ENCODE data around the gene MTSS2. TPM values are rescaled to one million over a fixed set of nuclear protein-coding genes. Genes with fewer than 3 reads are reported as not detected.

The MTSS2 gene
- total RNA-seq, 1 experiment from 2014 or later: 27.1 TPM

DNA sequence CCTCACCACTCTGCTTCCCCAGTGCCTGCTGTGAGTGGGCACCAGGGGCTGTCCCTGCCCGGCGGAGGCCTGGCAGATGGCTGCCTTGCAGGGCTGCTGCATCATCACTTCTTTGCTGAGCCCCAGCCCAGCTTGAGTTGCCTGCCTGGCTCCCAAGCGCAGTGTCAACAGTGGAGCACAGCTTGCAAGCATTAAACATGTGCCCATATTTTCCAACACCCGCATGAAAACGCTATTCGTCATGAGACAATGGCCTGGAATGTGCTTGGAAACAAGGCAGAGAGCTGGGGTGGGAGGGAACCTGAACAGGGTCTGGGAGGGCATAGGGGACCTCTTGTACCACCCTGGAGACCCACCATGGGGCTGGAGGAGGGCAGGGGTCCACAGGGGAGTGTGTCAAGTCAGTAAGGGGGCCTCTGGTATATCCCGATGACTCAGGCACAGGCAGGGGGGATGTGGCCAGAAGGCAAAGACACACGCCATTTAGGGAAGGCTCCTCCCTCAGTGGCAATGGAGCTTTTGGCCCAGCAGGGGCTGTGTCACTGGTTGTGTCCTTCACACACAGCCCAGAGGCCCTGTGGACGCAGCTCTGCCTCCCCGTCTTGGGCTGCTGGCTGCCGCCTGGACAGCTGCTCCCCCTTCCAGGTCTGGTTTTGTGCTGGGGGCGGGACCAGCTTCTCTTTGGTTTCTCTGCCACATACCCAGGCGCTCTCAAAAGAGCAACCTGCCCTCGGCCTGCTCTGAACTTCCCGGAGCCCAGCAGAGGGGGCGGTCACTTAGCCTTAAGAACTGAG is 17.4 kb upstream of the MTSS2 start:
- intact Hi-C loops (cut with micrococcal nuclease; ENCODE audit: unreplicated experiment): no loop called here
- Mint-ChIP-seq H3K9me3 (ENCODE audit: low read depth, unreplicated experiment) (no peaks in the 10 kb centered on the region), H3K27ac (ENCODE audit: unreplicated experiment) (no peak overlapping the region), H3K27me3 (ENCODE audit: unreplicated experiment) (no peaks in the 10 kb centered on the region), H3K4me3 (ENCODE audit: low read depth, unreplicated experiment) (no peak overlapping the region), H3K4me1 (ENCODE audit: low read depth, unreplicated experiment) (peaks cover 31% of the 10 kb centered on the region), H3K36me3 (ENCODE audit: insufficient read depth, unreplicated experiment) (peaks cover 23% of the 10 kb centered on the region)
- TF ChIP-seq, protein P1, sequence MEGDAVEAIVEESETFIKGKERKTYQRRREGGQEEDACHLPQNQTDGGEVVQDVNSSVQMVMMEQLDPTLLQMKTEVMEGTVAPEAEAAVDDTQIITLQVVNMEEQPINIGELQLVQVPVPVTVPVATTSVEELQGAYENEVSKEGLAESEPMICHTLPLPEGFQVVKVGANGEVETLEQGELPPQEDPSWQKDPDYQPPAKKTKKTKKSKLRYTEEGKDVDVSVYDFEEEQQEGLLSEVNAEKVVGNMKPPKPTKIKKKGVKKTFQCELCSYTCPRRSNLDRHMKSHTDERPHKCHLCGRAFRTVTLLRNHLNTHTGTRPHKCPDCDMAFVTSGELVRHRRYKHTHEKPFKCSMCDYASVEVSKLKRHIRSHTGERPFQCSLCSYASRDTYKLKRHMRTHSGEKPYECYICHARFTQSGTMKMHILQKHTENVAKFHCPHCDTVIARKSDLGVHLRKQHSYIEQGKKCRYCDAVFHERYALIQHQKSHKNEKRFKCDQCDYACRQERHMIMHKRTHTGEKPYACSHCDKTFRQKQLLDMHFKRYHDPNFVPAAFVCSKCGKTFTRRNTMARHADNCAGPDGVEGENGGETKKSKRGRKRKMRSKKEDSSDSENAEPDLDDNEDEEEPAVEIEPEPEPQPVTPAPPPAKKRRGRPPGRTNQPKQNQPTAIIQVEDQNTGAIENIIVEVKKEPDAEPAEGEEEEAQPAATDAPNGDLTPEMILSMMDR (IDR thresholded peaks at IDR 0.05; ENCODE audit: unreplicated experiment): no peak
- DNase-seq: no peak
- BruUV-seq (replicated peaks): no TSS peak
- CTCF ChIA-PET: interaction anchor here (0.6 kb wide), 1 partner anchor 1512 kb away, joined by 4 read pairs; no protein-coding TSS in a partner anchor

DNA sequence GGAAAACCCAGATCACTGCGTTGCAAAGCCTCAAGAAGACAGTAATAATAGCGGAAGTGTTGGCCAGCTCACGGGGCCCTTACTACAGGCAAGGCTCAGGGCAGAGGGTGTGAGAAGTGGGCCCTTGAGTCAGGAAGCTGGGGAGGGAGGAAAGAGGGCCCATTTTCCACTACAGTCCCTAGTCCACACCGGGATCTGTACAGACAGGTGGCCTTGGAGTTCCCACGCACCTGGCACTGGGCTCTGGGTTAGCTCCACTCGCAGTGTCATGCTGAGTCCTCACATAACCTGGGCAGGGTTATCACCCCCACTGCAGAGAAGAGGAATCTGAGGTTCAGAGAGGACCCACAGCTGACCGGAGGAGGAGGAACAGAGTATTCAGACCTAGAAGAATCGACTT is 16.8 kb upstream of the MTSS2 start:
- DNase-seq: no peak
- H3K27me3 Mint-ChIP-seq (ENCODE audit: unreplicated experiment): no peaks in the 10 kb centered on the region
- H3K9me3 Mint-ChIP-seq (ENCODE audit: low read depth, unreplicated experiment): no peaks in the 10 kb centered on the region
- CTCF ChIA-PET: no interaction called here
- TF ChIP-seq, protein P1 (IDR thresholded peaks at IDR 0.05; ENCODE audit: unreplicated experiment): no peak
- no peak overlapping the region for H3K4me3 Mint-ChIP-seq (ENCODE audit: low read depth, unreplicated experiment)
- intact Hi-C loops (cut with micrococcal nuclease; ENCODE audit: unreplicated experiment): no loop called here
- H3K4me1 Mint-ChIP-seq (ENCODE audit: low read depth, unreplicated experiment): peaks cover 25% of the 10 kb centered on the region
- no TSS peak for BruUV-seq (replicated peaks)
- H3K27ac Mint-ChIP-seq (ENCODE audit: unreplicated experiment): no peak overlapping the region
- peaks cover 23% of the 10 kb centered on the region for H3K36me3 Mint-ChIP-seq (ENCODE audit: insufficient read depth, unreplicated experiment)

DNA sequence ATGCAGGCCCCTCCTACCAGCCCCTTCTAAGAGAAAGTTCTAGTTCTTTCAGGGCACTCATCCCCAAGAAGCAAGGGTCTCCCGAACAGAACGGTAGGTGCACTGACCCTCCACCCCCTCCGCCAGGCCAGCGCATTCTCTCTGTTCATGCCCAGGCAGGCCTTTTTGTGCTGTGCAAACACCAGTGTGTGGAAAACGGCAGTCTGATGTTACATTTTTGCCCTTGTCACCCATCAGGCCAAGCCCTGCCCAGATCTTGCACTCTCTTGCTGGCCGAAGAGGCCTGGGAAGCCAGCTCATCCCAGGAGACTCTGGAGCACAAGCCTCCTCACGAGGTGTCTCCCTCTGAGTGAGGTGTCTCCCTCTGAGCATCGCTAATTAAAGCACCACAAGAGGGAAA is 16.1 kb upstream of the MTSS2 start:
- Mint-ChIP-seq H3K4me1 (ENCODE audit: low read depth, unreplicated experiment) (peaks cover 23% of the 10 kb centered on the region), H3K36me3 (ENCODE audit: insufficient read depth, unreplicated experiment) (peaks cover 22% of the 10 kb centered on the region), H3K27me3 (ENCODE audit: unreplicated experiment) (no peaks in the 10 kb centered on the region), H3K9me3 (ENCODE audit: low read depth, unreplicated experiment) (no peaks in the 10 kb centered on the region), H3K4me3 (ENCODE audit: low read depth, unreplicated experiment) (no peak overlapping the region), H3K27ac (ENCODE audit: unreplicated experiment) (no peak overlapping the region)
- DNase-seq: no peak
- intact Hi-C loops (cut with micrococcal nuclease; ENCODE audit: unreplicated experiment): no loop called here
- no TSS peak for BruUV-seq (replicated peaks)
- CTCF ChIA-PET: no interaction called here
- TF ChIP-seq, protein P1 (IDR thresholded peaks at IDR 0.05; ENCODE audit: unreplicated experiment): no peak

DNA sequence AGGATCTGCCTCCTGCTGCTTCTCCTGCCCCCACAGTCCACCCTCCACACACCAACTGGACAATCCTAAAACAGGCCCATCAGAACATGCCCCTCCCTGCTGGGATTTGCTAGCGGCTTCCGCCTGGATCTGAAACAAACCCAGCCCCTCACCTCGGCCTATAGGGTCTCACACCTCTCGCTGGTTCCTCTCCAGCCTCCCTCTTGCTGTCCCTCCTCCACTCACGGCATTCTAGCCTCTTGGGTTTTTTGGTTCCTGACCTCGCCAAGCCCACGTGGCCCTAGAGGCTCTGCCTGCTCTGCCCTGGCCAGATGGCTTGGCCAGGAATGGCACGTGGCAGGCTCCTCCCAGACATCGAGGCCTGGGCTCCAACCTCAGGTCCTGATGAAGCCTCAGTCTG is 15.7 kb upstream of the MTSS2 start:
- intact Hi-C loops (cut with micrococcal nuclease; ENCODE audit: unreplicated experiment): no loop called here
- no peak for DNase-seq
- Mint-ChIP-seq H3K4me1 (ENCODE audit: low read depth, unreplicated experiment) (peaks cover 23% of the 10 kb centered on the region), H3K9me3 (ENCODE audit: low read depth, unreplicated experiment) (no peaks in the 10 kb centered on the region), H3K27me3 (ENCODE audit: unreplicated experiment) (no peaks in the 10 kb centered on the region), H3K27ac (ENCODE audit: unreplicated experiment) (no peak overlapping the region), H3K36me3 (ENCODE audit: insufficient read depth, unreplicated experiment) (peaks cover 24% of the 10 kb centered on the region), H3K4me3 (ENCODE audit: low read depth, unreplicated experiment) (no peak overlapping the region)
- BruUV-seq (replicated peaks): no TSS peak
- CTCF ChIA-PET: no interaction called here
- TF ChIP-seq, protein P1 (IDR thresholded peaks at IDR 0.05; ENCODE audit: unreplicated experiment): no peak
